Calu3 (cell line): Measurements from ENCODE around the gene CAPN2. TPM values are rescaled to one million over a fixed set of nuclear protein-coding genes. Genes with fewer than 3 reads are reported as not detected.
A peak's percentile ranks its signal among the peaks of the same experiment; 100 is the strongest.

Experiments used
- BruUV-seq: library from RNA; stranded (reverse); fragments of 400-500 nt; replicated peaks from 2 replicates; lab custom pipeline; 2021; lab: Mats Ljungman, UMichigan
- CTCF ChIA-PET: fragments of 300-600 bp; sonication (Branson Sonifier 250); formaldehyde crosslinking; loops from one replicate; lab custom pipeline; 2022; ENCODE audit warnings: antibody characterized with exemption; lab: Charles Lee
- DNase-seq: peaks from one replicate; pipeline ENCODE4 v3.0.0; 2022
- H3K27ac Mint-ChIP-seq: one replicate; pipeline ENCODE4 v1.8.0; 2022; ENCODE audit warnings: mixed read lengths; ENCODE audit not compliant: unreplicated experiment
- H3K27me3 Mint-ChIP-seq: one replicate; pipeline ENCODE4 v1.8.0; 2022; ENCODE audit warnings: mixed read lengths; ENCODE audit not compliant: unreplicated experiment
- H3K36me3 Mint-ChIP-seq: one replicate; pipeline ENCODE4 v1.8.0; 2022; ENCODE audit warnings: mild to moderate bottlenecking, moderate library complexity, mixed read lengths; ENCODE audit not compliant: insufficient read depth, unreplicated experiment
- H3K4me1 Mint-ChIP-seq: one replicate; pipeline ENCODE4 v1.8.0; 2022; ENCODE audit warnings: mild to moderate bottlenecking, low read depth, mixed read lengths; ENCODE audit not compliant: unreplicated experiment
- H3K4me3 Mint-ChIP-seq: one replicate; pipeline ENCODE4 v1.8.0; 2022; ENCODE audit warnings: mild to moderate bottlenecking, low read depth, moderate library complexity, mixed read lengths; ENCODE audit not compliant: unreplicated experiment
- H3K9me3 Mint-ChIP-seq: one replicate; pipeline ENCODE4 v1.8.0; 2022; ENCODE audit warnings: low read depth, mixed read lengths; ENCODE audit not compliant: unreplicated experiment
- intact Hi-C: fragments of 100-400 bp; cut with micrococcal nuclease; formaldehyde crosslinking; loops from one replicate; pipeline ENCODE4 v1.10.0; 2022; ENCODE audit not compliant: unreplicated experiment
- total RNA-seq: library from RNA; stranded (reverse); gene quantifications from 2 replicates; pipeline ENCODE4 v1.2.3, GENCODE V29; 2022
- TF ChIP-seq, protein P1 (sequence below): fragments of 200-600 bp; IDR thresholded peaks from one replicate; pipeline ENCODE4 v1.8.0; 2022; ENCODE audit warnings: antibody characterized with exemption; ENCODE audit not compliant: unreplicated experiment

The CAPN2 gene
- total RNA-seq, 1 experiment from 2014 or later: 266 TPM

DNA sequence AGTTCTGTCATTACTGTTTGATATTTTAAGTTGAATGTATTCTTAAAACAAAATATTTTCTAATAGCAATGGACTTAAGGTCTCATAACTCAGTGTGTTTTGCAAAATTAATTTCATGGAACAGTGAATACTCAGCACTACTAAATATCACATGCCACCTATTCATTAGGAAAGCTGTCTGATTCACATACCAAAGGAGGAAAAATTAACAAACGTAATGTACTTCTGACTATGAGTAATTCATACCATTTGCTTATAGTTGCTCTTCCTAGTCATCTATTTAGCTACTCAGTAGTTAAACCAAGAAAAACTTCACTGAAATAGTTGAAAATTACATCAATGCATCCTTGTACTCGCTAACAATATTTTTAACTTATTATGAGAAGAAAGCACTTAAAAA, 98.2 kb downstream of the CAPN2 start:
- Mint-ChIP-seq H3K4me1 (peaks cover 21% of the 10 kb centered on the region), H3K27me3 (no peaks in the 10 kb centered on the region), H3K9me3 (peaks cover 2% of the 10 kb centered on the region), H3K36me3 (peaks cover 42% of the 10 kb centered on the region), H3K4me3 (no peak overlapping the region), H3K27ac (peak overlapping the region; percentile 43)
- TF ChIP-seq, protein P1, sequence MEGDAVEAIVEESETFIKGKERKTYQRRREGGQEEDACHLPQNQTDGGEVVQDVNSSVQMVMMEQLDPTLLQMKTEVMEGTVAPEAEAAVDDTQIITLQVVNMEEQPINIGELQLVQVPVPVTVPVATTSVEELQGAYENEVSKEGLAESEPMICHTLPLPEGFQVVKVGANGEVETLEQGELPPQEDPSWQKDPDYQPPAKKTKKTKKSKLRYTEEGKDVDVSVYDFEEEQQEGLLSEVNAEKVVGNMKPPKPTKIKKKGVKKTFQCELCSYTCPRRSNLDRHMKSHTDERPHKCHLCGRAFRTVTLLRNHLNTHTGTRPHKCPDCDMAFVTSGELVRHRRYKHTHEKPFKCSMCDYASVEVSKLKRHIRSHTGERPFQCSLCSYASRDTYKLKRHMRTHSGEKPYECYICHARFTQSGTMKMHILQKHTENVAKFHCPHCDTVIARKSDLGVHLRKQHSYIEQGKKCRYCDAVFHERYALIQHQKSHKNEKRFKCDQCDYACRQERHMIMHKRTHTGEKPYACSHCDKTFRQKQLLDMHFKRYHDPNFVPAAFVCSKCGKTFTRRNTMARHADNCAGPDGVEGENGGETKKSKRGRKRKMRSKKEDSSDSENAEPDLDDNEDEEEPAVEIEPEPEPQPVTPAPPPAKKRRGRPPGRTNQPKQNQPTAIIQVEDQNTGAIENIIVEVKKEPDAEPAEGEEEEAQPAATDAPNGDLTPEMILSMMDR: no peak
- intact Hi-C loops: loop anchor here (5.0 to 10.0 kb wide), 3 partner anchors 37 to 314 kb away; partner anchors contain the start of gene TP53BP2
- no peak for DNase-seq
- BruUV-seq: no TSS peak
- CTCF ChIA-PET: interaction anchor here (1.3 to 2.0 kb wide), 3 partner anchors 35 to 97 kb away, joined by 4 to 8 read pairs (median 6); partner anchors contain the start of gene TP53BP2

DNA sequence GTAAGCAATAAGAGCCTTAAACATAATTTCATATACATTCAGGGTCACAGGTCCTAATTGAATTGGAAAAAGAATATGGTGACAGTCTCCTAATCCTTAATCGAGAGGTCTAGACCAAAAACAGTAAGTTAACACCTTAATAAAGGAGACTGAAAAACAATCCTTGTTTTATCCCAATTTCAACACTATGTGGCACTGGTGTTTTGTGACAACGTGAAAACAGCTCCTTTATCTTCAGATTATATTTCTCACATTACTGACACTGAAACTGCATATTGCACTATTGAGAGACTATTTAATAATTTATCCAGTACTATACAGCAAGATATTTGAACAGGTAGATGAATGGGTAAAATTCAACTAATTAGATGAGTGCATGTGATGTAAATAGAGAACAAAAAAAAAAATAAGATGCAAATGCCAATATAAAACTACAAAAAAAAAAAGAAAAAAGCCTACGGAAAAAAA, 99.3 kb downstream of the CAPN2 start:
- BruUV-seq: no TSS peak

DNA sequence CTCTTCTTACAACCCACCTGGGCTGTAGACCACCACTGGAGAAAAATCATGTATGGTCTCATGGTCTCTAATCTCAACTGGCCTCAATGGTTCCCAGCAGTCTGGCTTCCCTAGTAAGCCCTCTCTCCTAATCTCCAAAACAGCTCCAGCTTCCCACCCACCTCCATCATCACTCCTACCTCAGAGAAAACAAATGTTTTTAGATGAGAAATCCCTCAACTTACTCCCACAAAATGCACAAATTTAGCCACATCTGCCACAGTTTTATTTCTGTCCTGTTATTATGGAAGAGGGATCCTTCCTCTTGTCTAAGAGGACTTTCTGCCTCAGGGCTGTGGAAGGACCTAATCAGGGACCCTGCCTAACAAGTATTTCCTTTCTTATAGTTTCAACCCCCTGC, 101.3 kb downstream of the CAPN2 start:
- H3K4me3 Mint-ChIP-seq: no peak overlapping the region
- TF ChIP-seq, protein P1: no peak
- peaks cover 31% of the 10 kb centered on the region for H3K4me1 Mint-ChIP-seq
- intact Hi-C loops: loop anchor here (5.0 to 10.0 kb wide), 3 partner anchors 34 to 311 kb away; partner anchors contain the start of gene TP53BP2
- H3K27ac Mint-ChIP-seq: no peak overlapping the region
- H3K36me3 Mint-ChIP-seq: peaks cover 31% of the 10 kb centered on the region
- H3K27me3 Mint-ChIP-seq: no peaks in the 10 kb centered on the region
- no TSS peak for BruUV-seq
- DNase-seq: no peak
- CTCF ChIA-PET: no interaction called here
- no peaks in the 10 kb centered on the region for H3K9me3 Mint-ChIP-seq

More for the DNA sequence above, 99.3 kb downstream of the CAPN2 start:
- H3K4me1 Mint-ChIP-seq: peaks cover 31% of the 10 kb centered on the region
- DNase-seq: no peak
- CTCF ChIA-PET: interaction anchor here (0.7 to 2.0 kb wide), 10 partner anchors 9 to 645 kb away, joined by 3 to 8 read pairs (median 4); partner anchors contain the start of gene TP53BP2
- peaks cover 2% of the 10 kb centered on the region for H3K9me3 Mint-ChIP-seq
- no peaks in the 10 kb centered on the region for H3K27me3 Mint-ChIP-seq
- H3K27ac Mint-ChIP-seq: no peak overlapping the region
- H3K4me3 Mint-ChIP-seq: no peak overlapping the region
- H3K36me3 Mint-ChIP-seq: peaks cover 38% of the 10 kb centered on the region
- intact Hi-C loops: loop anchor here (5.0 to 10.0 kb wide), 3 partner anchors 36 to 313 kb away; partner anchors contain the start of gene TP53BP2
- TF ChIP-seq, protein P1: peak; percentile 51

DNA sequence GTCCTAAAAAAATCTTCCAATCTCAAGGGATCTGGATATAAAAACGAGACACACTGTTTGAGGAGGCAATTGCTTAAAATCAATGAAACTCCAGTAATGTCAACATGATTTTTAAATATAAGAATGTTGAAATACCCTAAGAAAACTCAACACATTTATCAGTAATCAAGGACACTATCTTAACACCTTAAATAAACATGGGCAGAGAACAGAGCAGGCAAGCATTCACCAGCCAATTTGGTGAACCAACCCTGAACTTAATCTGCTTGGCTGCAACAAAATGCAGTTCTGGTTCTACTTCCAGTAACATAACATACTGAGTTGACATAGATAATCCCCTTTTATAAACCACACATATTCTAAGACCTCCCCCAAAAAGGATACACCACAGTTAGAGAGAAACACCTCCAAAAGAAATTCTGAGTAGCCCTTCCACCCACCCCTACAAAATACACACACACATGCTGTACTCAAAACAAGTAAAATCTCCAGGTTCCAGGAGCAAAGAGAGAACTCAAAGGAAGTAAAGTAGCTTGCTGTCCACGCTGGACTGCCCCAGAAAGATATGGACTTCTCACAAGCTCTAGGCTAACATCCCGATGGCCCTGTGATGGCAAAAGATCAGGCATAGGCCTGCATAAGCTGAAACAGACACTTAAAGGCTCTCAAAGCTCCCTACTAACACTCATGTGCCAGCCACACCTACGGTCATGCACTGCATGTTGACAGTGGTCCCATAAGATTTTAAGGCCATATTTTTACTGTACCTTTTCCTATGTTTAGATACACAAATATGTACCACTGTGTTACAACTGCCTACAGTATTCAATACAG, 102.9 kb downstream of the CAPN2 start:
- peaks cover 40% of the 10 kb centered on the region for H3K4me1 Mint-ChIP-seq
- CTCF ChIA-PET: interaction anchor here (0.6 kb wide), 1 partner anchor 18 kb away, joined by 3 read pairs; no protein-coding TSS in a partner anchor
- H3K36me3 Mint-ChIP-seq: peaks cover 35% of the 10 kb centered on the region
- intact Hi-C loops: loop anchor here (10.0 kb wide), 2 partner anchors 70 to 310 kb away; no protein-coding TSS in a partner anchor
- no peak overlapping the region for H3K4me3 Mint-ChIP-seq
- H3K27me3 Mint-ChIP-seq: no peaks in the 10 kb centered on the region
- no peaks in the 10 kb centered on the region for H3K9me3 Mint-ChIP-seq
- no TSS peak for BruUV-seq
- no peak for DNase-seq
- TF ChIP-seq, protein P1: no peak
- H3K27ac Mint-ChIP-seq: no peak overlapping the region
